ENCODE measurements around the gene SSR2.
A peak's percentile ranks its signal among the peaks of the same experiment; 100 is the strongest.
"Not testable (repeated sequence)": the region's sequence is repeated elsewhere in the genome, so short reads cannot be mapped to it uniquely, and the experiment has no call there.

The SSR2 gene

DNA sequence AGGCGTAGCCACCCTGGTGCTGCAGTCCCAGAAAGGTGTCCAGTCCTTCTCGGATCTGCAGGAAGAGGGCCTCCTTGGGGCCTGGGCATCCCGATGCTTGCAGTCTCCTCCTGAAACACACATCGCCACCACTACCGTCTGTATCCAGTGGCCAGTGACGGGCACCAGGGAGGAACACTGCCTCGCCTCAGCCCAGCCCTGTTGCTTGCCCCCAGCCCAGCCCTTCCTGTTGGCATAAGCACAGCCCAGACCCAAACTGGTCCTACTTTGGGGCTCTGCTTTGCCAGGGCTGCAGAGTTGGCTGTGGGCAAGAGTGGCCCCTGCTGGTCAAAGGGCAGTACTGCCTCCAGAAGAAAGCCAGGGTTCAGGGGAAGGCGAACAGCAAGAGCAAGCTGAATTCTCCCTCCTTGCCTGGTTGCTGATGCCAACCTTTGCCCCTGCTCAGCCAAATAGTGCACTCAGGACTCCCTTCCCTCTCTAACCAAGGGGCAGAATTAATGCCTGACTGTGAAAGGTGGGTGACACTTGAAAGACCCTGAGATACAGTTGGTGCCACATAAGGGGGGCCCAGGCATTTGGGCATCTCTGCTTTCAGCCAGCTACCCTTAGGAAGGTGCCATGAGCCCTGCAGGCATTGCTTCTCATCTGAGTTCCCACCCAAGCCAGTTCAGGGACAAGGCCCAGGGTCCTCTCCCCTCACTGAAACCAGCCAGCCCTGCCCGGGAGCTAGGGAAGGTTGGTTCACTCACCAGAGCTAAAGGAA is 31.3 kb downstream of the SSR2 start:
- peak; percentile 35 for DNase-seq

DNA sequence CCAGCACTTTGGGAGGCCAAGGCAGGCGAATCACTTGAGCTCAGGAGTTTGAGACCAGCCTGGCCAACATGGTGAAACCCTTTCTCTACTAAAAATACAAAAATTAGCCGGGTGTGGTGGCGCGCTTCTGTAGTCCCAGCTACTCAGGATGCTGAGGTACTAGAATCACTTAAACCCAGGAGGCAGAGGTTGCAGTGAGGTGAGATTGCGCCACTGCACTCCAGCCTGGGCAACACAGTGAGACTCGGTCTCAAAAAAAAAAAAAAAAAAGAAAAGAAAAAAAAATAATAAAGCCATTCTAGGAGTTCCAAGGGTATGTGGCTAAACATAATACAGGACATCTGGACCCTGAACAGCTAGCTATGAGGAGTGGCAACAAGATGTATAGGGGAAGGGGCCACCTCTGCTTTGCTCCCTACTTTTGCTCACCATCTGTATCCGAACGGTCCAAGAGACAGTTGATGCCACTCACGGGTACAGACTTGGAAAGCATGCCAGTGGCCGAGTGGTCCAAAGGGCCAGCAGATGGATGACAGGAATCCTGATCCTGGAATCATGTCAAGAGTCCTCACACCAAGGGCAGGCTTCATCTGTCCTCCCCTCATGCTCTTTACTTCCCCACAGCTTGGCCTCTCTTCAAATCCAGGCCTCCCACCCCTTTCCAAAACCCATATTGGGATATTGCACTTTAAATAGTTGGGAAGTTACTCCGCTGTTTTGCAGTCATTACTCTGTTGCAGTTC is 35.7 kb downstream of the SSR2 start:
- not testable (repeated sequence) for DNase-seq

DNA sequence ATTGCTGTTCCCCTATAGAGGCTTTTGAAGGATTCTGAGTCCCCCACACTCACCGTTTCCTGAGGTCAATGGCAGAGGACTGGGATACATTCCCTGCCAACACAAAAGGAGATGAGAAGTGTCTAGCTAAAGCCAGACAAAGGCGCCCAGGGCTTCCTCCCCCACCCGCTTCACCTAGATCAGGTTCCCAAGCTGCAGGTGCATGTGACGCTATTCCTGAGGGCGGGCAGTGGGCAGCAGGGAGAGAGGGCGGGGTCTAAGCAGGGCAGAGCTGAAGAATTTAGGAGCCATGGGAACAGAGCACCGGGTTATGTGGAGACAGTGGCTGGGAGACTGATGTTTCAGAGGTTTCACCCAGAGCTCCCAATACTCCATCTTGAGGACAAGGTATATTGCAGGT is 36.4 kb downstream of the SSR2 start:
- no peak for DNase-seq

DNA sequence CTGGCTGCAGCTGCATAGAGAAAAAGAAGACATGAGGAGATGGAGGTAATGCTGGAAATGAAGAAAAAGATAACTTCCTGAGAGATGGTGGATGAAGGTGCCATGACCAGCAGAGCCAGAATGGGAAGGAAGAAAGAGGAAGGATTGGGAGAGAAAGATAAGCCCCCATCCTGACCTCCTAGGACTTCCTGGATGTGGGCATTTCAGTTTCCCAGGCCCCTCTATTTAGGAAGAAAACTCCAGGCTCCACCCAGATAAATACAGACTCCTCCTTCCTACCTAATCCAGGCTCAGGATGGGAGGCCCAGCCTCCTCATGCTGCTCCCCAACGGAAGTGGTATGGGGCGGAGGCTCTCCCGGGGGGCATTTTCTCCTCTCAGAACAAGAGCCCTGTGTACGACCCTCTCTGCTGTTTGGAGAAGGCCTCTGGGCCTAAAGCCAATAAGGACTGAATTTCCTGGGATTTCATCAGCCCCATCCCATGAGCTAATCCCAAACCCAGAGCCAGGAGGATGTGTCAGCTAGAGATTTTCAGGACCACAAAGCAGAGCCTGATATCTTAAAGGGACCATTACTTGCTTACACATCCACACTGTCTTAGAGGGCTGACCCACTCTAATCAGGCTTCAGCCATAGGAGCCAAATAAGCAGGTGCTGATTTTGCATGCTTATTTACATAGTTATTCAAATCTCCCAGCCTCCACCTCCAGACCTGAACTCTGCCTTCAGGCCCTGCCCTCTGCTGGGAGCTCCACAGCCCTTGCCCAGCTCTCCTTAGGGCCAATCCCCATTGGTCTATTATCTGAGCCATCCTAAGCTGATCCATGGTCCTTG is 37.3 kb downstream of the SSR2 start:
- no peak for DNase-seq

DNA sequence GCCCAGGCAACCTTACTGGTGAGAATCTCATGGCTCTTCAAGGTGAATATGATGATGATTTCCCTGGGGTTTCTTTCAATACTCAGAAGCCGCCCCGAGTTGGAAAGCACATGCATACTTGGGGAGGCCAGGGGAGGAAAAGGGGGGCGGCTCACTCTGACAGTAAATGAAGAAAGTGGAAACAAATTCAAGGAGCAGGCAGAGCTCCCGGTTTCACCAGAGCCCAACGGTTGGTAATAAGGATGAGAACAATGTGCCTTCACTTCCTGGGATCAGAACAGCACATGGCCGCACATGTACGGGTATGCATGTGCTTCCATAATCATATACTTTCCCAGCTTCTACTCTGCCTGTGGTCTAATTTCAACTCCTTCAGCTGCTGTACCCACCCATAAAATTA is 38.6 kb downstream of the SSR2 start:
- DNase-seq: no peak

DNA sequence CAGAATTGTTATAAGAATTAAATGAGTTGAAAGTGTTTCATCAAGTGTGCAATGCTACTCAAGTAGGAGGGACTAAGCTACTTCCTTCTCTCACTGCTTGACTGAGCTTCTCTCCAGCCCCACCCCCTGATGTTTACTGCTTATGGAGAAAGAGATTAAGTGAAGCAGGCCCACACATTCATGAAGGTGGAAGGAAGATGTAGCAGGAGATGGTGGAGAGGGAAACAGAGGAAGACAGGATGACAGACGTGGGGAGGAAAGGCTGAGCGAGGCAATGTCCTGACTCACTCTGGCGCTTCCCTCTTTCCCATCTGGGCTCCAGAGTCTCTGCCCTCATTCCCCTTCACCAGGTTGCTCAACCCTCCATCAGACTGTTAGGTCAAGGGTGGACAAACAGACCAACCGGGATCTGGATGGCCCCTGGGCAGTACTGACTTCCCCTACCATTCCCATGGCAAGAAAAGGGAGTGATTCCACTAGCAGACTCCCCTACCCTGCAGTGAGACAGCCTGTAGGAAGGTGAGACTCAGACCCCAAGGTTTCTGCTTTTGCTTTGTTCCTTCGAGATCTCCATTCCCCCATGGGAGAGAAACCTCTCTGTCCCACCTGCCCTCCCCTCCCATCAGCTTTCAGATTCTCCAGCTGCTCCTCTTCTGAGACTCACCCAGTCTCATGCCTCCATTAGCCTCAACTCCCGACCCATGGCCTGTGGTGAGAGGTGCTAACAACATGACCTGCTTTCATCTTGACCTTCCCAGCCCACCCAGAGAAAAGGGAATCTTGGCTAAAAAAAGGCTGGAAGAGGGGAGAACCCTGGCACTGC is 39.3 kb downstream of the SSR2 start:
- no peak for DNase-seq

DNA sequence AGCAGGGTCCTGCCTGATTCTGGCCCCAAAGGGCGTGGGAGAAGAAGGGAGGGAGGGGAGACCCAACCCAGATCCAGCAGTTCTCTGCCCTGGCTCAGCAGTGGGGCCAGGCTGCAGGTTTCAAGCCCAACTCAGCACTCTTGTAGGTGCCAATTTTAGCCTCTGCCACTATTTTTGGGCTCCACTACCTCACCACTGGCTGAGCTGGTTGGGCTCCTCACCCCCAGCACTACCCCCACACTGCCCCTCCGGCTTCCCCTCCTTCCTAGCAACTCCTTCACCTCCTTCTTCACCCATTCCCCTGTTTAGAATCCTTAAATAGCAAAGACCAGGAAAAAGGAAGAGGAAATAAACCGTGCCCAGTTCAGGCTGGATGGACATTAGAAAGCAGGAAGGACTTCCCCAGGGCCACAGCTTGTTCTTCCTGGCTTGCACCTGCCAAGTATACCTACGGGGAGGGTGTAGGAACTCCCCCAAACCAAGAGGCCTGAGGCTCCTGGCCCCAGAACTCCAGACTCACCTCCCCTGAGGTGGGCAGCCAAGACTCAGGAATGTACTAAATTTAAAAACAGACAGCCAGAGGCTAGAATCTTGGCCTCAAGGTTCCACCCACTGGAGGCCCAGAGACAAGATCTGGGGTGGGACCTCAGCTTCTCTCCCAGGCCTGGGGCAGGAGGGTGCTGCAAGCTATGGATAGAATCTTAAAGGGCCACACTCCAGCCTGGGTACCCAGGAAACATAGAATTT is 41.0 kb downstream of the SSR2 start:
- no peak for DNase-seq

DNA sequence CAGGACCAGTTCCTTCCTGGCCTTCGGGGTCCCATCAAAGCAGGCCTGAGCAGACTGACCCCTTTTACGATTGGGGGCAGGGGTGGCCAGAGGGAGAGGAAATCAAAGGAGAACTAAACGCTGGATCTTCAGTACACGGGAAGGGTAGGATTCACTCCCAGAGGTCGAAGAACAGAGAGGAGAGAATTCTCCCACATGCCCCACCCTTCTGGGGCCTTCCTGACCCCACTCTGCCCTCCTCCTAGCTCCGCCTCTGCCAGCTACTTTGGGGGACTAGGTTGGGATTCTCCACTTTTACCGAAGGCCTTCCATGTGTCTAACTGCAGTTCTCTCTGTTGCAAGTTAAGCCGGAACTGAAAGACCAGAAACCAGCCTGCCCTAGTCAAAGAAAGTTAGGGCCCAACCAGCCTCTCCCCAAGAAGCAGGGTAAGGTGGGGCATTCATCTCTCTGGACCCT is 41.8 kb downstream of the SSR2 start:
- no peak for DNase-seq

DNA sequence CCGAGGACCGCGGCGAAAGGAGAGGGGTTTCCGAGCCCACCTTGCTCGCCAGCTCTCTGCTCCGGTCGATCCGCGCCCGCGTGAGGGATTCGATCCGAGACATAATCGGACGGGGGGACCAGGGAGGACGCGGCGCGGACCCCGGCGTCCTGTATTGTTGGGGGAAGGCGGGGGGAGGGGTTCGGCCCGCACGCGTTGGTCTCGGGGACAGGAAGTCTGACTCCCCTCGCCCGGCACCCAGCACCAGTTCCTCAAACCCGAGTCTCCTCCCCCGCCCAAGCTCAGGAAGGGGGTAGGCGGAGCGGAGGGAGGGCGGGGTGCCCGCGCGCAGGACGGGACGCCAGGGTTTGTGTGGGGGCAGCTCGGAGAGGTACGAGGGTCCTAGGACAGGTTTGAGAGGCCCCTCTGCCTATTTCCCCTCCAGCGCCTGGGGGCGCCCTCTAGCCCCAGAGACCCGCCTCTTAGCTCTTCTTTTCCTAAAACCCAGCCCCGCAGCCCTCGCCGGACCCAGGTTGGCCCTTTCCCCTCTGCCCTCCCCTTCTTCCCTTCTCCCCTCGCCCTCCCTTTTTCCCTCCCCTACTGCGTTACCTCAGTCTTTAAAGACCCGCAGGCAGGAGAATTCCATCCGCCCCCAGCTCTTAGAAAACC is 42.3 kb downstream of the SSR2 start, which contains the start of gene ARHGEF2:
Gene ARHGEF2, minus strand, starts transcription at position 223 of the 648 bp plus-strand sequence. Its CDS starts 120 bp downstream, at position 103.
- DNase-seq: peak; percentile 33

DNA sequence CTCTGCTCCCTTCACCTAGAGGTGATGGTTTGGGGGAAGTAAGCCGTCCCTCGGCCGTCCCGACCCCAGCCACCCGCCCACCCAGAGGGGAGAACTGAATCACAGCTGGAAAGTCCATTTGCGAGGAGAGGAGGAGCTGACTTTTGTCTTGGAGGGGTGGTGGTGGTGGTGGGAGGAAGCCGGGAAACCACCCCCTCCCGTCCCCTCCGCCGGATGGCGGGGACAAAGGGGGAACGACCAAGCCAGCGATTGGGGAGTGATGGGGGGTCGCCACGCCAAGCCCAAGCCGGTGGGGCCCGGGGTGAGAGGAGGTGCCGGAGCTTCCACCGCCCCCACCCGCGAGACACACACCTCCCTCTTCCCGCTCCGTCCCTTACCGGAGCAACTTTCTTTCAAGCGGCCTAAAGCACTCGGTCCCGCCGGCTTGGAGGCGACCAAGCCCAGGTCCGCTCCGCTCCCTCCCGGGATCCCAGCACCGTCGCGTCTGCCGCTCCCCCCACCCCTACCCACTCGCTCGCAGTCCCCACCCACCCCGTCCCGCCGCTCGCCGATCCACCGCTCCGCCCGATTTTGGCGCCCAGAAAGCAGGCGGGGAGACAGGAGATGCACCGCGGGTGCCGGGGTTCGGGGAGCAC is 42.9 kb downstream of the SSR2 start:
- no peak for DNase-seq

DNA sequence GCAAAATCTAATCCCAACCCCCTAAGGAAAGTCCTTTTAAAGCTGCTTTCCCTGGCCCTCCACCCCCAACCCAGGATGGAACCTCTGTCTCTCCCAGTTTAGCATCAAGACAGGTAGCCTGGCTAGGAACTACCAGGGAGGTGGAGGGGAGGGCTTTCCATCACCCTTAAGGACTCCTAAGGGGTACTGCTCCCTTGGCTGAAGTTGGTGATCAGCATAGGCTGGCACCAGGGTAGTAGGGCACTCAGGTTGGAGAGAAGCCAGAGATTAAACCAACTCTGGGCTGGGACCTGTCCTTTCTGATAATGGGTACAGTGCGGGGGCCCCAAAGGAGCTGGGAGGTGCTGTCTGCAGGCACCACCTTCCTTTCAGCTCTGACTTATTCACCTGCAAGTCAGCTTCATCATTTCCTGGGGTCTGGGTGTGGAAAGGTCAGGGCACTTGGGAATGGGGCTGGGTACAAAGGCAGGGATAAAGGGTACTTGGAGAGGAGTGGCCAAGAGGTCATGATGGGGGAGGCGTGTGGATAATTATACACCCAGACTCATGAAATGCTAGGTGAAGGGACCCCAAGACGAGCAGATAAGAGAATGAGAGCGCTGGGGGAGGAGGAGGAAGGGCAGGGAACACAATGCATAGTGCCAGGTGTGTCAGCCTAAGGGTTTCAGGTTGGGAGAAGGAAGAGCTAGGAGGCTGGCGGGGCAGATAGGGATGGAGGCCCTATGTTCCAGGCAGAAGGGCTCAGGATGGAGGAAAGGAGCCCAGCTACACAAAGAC is 43.6 kb downstream of the SSR2 start:
- no peak for DNase-seq

DNA sequence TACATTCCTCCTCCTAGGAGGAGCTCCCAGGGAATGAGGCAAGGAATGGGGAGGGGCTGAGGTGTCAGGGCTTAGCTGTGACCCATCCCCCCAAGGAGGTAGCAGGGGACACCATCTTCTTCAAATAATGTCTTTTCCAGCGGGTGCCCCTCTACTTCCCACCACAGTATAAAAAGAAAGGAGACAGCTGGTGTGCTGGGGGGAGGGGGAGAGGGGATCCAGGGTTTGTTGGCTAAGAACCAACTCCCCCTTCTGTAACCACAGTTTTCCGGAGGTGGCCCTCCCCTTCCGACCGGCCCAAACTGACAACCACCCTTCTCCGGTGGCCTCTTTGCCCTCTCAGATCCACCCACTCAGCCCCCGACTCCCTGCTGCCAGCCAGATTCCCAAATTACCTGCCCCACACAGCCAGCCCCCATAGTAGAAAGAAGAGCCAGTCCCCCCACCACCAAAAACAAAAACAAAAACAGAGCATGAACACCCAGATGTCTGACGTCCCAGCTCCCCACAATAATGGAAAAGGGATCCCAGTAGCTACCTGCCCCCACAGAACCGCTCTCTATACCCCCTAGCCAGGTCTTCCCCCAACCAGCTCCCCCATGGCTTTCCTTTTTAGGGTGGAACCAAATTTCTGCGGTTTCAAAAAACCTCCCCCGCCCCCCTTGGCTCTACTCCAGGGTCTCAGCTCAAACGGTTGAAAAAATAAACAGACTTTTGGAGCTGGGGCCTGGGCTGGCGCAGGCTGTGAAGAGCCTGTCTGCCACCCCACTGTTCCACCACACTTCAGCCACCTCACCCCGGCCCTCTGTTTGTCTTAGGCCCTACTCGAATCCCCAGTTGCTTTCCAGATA is 44.5 kb downstream of the SSR2 start:
- peak; percentile 72 for DNase-seq

DNA sequence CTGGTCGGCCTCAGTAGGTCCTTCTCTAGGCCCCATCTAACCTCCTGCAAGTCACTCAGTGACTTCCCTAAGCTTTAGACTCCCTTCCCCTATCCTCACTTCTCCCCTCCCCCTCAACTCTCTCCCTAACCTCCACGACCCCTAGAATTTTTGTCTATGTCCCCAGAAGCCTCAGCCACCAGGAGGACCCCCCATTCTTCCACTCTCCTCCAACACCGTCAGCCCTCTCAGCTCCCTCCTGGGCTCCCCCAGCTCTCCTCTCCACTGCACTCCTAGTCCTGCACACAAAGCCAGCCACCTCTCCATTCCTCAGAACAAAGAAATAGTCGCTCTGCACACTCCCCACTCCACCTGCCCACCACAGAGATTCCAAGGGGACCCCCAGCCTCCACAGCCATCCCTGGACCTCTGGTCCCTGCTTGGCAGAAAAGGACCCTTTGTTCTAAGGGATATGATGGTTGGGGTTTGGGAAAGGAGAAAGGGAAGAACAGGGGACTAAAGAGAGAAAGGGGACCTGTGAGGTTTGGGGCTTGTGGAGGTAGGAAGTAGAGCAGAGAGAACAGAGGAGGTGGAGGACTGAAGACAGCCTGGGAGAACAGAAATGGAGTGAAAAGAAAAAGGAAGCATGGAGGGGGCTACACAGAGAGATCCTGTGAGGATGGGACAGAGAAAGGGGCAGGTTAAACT is 45.2 kb downstream of the SSR2 start:
- DNase-seq: no peak

DNA sequence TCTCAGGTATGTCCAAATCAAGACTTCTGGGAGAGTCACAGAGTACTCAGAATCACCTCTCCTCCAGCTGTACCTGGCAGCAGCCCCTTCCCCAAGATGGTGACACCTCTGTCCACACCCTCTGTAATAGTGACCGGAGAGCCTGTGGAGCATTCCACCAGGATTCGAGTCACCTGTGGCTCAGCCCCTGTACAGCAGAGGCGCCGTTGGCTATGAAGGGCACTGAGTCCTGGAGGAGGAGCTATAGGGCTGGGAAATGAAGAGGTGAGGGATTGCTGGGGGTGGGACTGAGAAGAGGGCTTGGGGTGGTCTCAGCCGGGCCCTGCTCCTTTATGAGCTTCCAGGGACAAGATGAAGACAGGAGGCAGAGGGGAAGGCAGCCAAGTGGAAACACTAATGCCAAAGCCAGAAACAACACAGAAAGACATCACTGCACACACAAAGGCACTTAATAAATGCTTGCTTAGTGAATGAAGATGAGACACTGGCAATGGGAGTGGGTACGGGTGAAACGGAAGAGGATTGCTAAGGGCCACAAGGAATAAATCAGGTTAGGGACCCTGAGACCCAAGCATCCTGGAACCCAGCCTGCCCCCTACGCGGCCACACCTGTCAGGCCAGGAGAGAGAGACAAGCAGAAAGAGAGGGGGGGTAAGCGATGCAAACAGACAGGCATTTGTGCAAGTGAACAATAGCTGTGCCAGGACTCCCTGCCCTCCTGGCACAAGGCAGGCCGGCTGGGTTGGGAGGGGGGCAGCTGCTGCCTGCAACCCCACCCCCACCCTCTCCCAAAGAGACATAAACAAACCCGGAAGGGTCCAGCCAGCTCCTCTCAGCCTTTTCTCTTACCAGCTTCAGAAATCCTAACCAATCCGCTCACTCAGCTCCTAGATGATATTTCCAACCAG is 46.3 kb downstream of the SSR2 start:
- DNase-seq: peak; percentile 53

DNA sequence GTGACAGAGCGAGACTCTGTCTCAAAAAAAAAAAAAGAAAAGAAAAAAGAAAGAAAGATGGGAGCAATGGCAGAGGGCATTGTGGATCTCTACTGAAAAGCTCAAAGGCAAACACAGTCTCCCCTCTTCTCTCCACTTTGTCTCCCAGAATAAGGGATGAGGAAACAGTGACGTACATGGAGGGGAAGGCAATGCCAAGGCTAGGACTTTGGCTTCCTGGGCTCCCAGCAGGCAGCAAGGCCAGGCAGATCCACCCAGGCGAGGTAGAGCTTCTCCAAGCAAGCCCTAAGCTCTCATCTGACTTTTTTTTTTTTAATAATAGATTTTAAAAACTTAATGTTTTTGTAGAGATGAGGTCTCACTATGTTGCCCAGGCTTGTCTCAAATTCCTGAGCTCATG is 47.0 kb downstream of the SSR2 start:
- no peak for DNase-seq

DNA sequence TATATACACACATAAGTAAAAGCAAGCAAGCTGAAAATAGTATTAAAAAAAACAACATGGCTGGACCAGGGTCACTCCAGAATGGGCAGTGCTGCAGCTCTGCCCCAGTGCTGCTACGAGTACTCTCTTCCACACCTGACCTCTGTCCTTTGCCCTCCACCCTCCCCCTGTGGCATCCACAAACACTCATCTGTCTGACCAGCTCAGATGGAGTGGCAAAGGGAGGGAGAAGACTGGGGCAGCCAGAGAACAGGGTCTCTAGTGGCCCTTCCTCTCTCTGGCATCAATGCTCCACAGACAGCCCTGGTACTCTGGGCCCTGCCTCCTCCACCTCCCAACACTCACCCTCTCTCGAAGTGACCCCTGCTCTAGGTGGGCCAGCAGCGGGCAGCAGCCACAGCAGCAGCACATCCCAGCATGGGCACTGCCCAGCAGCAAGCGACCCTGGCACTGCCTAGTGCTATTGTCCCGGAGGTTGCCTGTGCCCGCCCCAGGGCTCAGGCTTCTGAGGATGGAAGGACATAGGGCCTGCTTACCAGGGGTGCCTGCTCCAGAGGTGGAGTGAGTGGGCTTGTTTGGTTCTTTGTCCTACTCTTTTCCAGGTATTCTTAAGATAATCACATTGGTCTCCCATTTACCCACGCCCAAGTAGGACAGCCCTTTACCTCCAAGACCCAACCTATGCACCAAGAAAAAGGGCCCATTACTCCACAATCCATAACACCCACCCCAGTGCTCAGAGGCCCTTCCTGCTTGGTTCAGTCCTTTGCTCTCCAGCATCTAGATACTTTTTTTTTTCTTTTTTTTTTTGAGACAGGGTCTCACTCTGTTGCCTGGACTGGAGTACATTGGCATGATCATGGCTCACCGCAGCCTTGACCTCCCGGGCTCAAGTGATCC is 48.6 kb downstream of the SSR2 start:
- no peak for DNase-seq

Data from NCI-H2081 treated with DMSO at 0.1 percent for 48 hours (cell line).